ENCODE data around the gene CUL7. TPM values are rescaled to one million over a fixed set of nuclear protein-coding genes. Genes with fewer than 3 reads are reported as not detected.
A peak's percentile ranks its signal among the peaks of the same experiment; 100 is the strongest.

Gene CUL7
- polyA plus RNA-seq, 1 donor (not counting 4 experiments of a cell fraction or from before 2014, with no cell fraction given), result 8.1 TPM

DNA sequence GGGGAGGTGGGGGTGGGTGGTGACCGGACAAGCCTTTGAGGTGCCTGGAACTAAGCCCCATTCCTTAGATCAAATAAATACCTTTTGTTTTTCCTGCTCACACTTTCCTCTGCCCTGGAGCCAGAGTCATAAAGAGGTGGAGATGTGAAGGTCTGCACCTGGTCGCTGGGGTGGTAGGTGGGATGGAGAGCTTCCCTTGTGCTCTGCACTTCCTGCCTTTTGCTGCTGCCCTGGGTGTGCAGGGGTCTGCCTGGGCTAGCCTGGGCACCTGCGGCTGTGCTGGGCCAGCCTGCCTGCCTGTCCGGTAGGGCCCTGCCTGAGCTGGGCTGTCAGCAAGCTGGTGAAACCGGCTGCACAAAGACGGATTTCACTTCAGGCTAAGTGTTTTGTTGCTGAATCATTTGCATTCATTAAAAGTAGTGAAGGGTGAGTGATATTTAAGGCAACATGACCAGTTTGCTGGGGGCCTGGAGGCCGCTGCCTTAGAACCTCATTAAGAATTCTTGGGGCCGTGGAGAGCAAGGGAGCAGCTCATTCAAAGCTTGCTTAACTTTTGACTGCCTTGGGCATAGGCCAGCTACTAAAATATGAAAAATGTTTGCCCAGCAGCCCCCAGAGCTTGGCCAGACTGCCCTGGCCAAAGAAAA lies 42.9 kb upstream of the CUL7 start:
- peak overlapping the region; percentile 98 for H3K4me2 ChIP-seq (ENCODE audit: control insufficient read depth, extremely low read depth, insufficient read depth, low read depth, low read length)
- H3K4me3 ChIP-seq (ENCODE audit: control insufficient read depth in 2 of 3, extremely low read depth in 1 of 3, insufficient read depth in 2 of 3, low read depth in 1 of 3, low read length in 3 of 3), result peak overlapping the region; percentile 27 to 76 (median 67)
- peaks cover 49% of the 10 kb centered on the region for H3K4me1 ChIP-seq (ENCODE audit: control insufficient read depth, extremely low read depth, insufficient read depth, low read length)
- H3K9ac ChIP-seq (ENCODE audit: control insufficient read depth, extremely low read depth, insufficient read depth, low read length), result peak overlapping the region; percentile 87
- H3K36me3 ChIP-seq (ENCODE audit: control insufficient read depth in 2 of 2, extremely low read depth in 1 of 2, insufficient read depth in 2 of 2, low read length in 2 of 2), result peaks cover 0 to 5% of the 10 kb centered on the region in 2 experiments
- peak; percentile 76 for DNase-seq (ENCODE audit: low read depth, low spot score)
- TF ChIP-seq, protein P1, sequence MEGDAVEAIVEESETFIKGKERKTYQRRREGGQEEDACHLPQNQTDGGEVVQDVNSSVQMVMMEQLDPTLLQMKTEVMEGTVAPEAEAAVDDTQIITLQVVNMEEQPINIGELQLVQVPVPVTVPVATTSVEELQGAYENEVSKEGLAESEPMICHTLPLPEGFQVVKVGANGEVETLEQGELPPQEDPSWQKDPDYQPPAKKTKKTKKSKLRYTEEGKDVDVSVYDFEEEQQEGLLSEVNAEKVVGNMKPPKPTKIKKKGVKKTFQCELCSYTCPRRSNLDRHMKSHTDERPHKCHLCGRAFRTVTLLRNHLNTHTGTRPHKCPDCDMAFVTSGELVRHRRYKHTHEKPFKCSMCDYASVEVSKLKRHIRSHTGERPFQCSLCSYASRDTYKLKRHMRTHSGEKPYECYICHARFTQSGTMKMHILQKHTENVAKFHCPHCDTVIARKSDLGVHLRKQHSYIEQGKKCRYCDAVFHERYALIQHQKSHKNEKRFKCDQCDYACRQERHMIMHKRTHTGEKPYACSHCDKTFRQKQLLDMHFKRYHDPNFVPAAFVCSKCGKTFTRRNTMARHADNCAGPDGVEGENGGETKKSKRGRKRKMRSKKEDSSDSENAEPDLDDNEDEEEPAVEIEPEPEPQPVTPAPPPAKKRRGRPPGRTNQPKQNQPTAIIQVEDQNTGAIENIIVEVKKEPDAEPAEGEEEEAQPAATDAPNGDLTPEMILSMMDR (optimal IDR thresholded peaks at IDR 0.05 in 1 of 3, IDR thresholded peaks at IDR 0.05 in 1 of 3, conservative IDR thresholded peaks at IDR 0.05 in 1 of 3; ENCODE audit: extremely low read depth in 1 of 3, insufficient read depth in 2 of 3, low read length in 3 of 3), result no peak
- peak; percentile 79 for FAIRE-seq
- no peaks in the 10 kb centered on the region for H3K9me1 ChIP-seq (ENCODE audit: control insufficient read depth, extremely low read depth, insufficient read depth, low read length)
- no peaks in the 10 kb centered on the region for H3K27me3 ChIP-seq (ENCODE audit: control insufficient read depth, extremely low read depth, insufficient read depth, low read length)
- dilution Hi-C loops (cut with MboI; ENCODE audit: extremely low pct_ligation_motif_present, low sequenced_read_pairs), result no loop called here
- H2AFZ ChIP-seq (ENCODE audit: control insufficient read depth, low read length), result no peak overlapping the region
- H3K79me2 ChIP-seq (ENCODE audit: control insufficient read depth, insufficient read depth, low read length), result peaks cover 72% of the 10 kb centered on the region
- peak overlapping the region; percentile 83 for H3K27ac ChIP-seq (ENCODE audit: control insufficient read depth, insufficient read depth, low read length)
- H3K9me3 ChIP-seq (ENCODE audit: control insufficient read depth, low read depth, low read length), result no peaks in the 10 kb centered on the region
- H4K20me1 ChIP-seq (ENCODE audit: control insufficient read depth, extremely low read depth, insufficient read depth, low read length), result no peaks in the 10 kb centered on the region

DNA sequence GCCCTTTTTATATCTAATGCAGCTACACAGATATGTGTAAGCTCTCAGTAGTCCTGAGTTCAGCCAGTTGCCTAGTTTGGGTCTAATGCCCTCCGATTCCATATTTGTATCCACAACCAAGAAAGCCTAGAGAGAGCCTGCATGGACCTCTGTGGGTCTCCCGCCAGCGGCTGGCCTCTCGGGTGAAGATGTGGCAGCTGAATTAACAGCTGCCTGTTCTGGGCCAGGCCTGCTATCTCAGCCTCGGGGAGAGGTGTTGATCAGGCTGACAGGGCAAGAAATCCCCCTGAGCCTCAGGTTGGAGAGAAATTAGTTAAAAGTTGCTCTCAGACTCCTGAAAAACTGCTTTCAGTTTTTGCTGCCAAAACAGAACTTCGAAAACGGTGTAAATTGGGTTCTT lies 42.3 kb upstream of the CUL7 start:
- Histone ChIP-seq H3K4me2 (ENCODE audit: control insufficient read depth, extremely low read depth, insufficient read depth, low read depth, low read length) (peak overlapping the region; percentile 98), H3K9ac (ENCODE audit: control insufficient read depth, extremely low read depth, insufficient read depth, low read length) (peak overlapping the region; percentile 87)
- dilution Hi-C loops (cut with MboI; ENCODE audit: extremely low pct_ligation_motif_present, low sequenced_read_pairs), result no loop called here

More for the DNA sequence above, 42.3 kb upstream of the CUL7 start:
- Histone ChIP-seq H3K9me1 (ENCODE audit: control insufficient read depth, extremely low read depth, insufficient read depth, low read length) (no peaks in the 10 kb centered on the region), H3K27me3 (ENCODE audit: control insufficient read depth, extremely low read depth, insufficient read depth, low read length) (no peaks in the 10 kb centered on the region), H3K9me3 (ENCODE audit: control insufficient read depth, low read depth, low read length) (no peaks in the 10 kb centered on the region), H3K4me3 (ENCODE audit: control insufficient read depth in 2 of 3, extremely low read depth in 1 of 3, insufficient read depth in 2 of 3, low read depth in 1 of 3, low read length in 3 of 3) (peak overlapping the region; percentile 27 to 76 (median 67)), H3K4me1 (ENCODE audit: control insufficient read depth, extremely low read depth, insufficient read depth, low read length) (peaks cover 55% of the 10 kb centered on the region), H3K27ac (ENCODE audit: control insufficient read depth, insufficient read depth, low read length) (peak overlapping the region; percentile 83), H4K20me1 (ENCODE audit: control insufficient read depth, extremely low read depth, insufficient read depth, low read length) (no peaks in the 10 kb centered on the region), H2AFZ (ENCODE audit: control insufficient read depth, low read length) (no peak overlapping the region), H3K36me3 (ENCODE audit: control insufficient read depth in 2 of 2, extremely low read depth in 1 of 2, insufficient read depth in 2 of 2, low read length in 2 of 2) (peaks cover 0 to 5% of the 10 kb centered on the region in 2 experiments), H3K79me2 (ENCODE audit: control insufficient read depth, insufficient read depth, low read length) (peaks cover 76% of the 10 kb centered on the region)
- TF ChIP-seq, protein P1 (optimal IDR thresholded peaks at IDR 0.05 in 1 of 3, IDR thresholded peaks at IDR 0.05 in 1 of 3, conservative IDR thresholded peaks at IDR 0.05 in 1 of 3; ENCODE audit: extremely low read depth in 1 of 3, insufficient read depth in 2 of 3, low read length in 3 of 3), result no peak
- TF ChIP-seq EZH2 (IDR thresholded peaks at IDR 0.05; ENCODE audit: low read length), result no peak
- DNase-seq (ENCODE audit: low read depth, low spot score) (no peak), FAIRE-seq (no peak)

Measured in keratinocyte (primary cell).